ENCODE measurements around the gene FAM3B. TPM values are rescaled to one million over a fixed set of nuclear protein-coding genes. Genes with fewer than 3 reads are reported as not detected.

Gene FAM3B
- total and polyA plus RNA-seq, 2 experiments from 2014 or later: 2.5 to 3.6 TPM

- peaks cover 9% of the 10 kb centered on the region; the same call in 2 of the 3 replicates for H3K4me1 Mint-ChIP-seq
- H3K27ac Mint-ChIP-seq: no peak overlapping the region
- no peaks in the 10 kb centered on the region; the same call in 2 of the 3 replicates for H3K9me3 Mint-ChIP-seq
- no peak for TF ChIP-seq ZNF331 (CRISPR knock-in tag; IDR thresholded peaks at IDR 0.05; ENCODE audit: low read depth)
- TF ChIP-seq ZNF462 (CRISPR knock-in tag; IDR thresholded peaks at IDR 0.05): no peak
- no peak for TF ChIP-seq CREB1 (CRISPR knock-in tag; IDR thresholded peaks at IDR 0.05; ENCODE audit: low read depth)
- no peak for TF ChIP-seq ETS1 (IDR thresholded peaks at IDR 0.05)
- no peak for TF ChIP-seq POLR2AphosphoS5 (IDR thresholded peaks at IDR 0.05; ENCODE audit: low read depth)
- no peak for TF ChIP-seq REST (IDR thresholded peaks at IDR 0.05; ENCODE audit: unreplicated experiment)
- no peak for TF ChIP-seq CTCF (conservative IDR thresholded peaks at IDR 0.05; ENCODE audit: low read depth in 2 of 2)
- no peak for TF ChIP-seq STAT1 (IDR thresholded peaks at IDR 0.05; ENCODE audit: unreplicated experiment)
- TF ChIP-seq JUNB (IDR thresholded peaks at IDR 0.05; ENCODE audit: unreplicated experiment): no peak
- no peak for TF ChIP-seq EZH2 (IDR thresholded peaks at IDR 0.05; ENCODE audit: low read depth, unreplicated experiment)
- no peak for TF ChIP-seq ZNF114 (CRISPR knock-in tag; IDR thresholded peaks at IDR 0.05)
- no peak for TF ChIP-seq NANOG (IDR thresholded peaks at IDR 0.05; ENCODE audit: borderline replicate concordance)
- no peak for TF ChIP-seq EZH2phosphoT487 (IDR thresholded peaks at IDR 0.05; ENCODE audit: unreplicated experiment)
- no peak for DNase-seq (ENCODE audit: low spot score)
- no peak overlapping the region for H3K27ac ChIP-seq (ENCODE audit: low read depth)
- H4K20me1 ChIP-seq (replicated peaks; ENCODE audit: insufficient read depth): no peaks in the 10 kb centered on the region
- H3K27me3 Mint-ChIP-seq (ENCODE audit: insufficient read depth, low read depth, poor library complexity): peaks cover 7% of the 10 kb centered on the region
- H3F3A ChIP-seq (replicated peaks; ENCODE audit: low read depth): no peaks in the 10 kb centered on the region
- H3K4me1 ChIP-seq (ENCODE audit: insufficient read depth): peaks cover 16% of the 10 kb centered on the region; the same call in 1 of the 2 replicates
- ATAC-seq: no peak
- peak overlapping the region; percentile 100 for H2AFZ ChIP-seq
- peak overlapping the region; percentile 88 for H3K4me2 ChIP-seq
- H3K36me3 ChIP-seq (ENCODE audit: insufficient read depth): no peaks in the 10 kb centered on the region
- 0 out of 2 replicates have a peak, but pooled peaks cover 7% of the 10 kb centered on the region for H3K79me2 ChIP-seq (replicated peaks; ENCODE audit: insufficient read depth)
- H3K4me3 ChIP-seq: peak overlapping the region; percentile 67
- H3K27me3 ChIP-seq (ENCODE audit: insufficient read depth): no peaks in the 10 kb centered on the region
- no peaks in the 10 kb centered on the region for H3K36me3 Mint-ChIP-seq (ENCODE audit: low read depth)
- peak overlapping the region; percentile 77; the same call in 2 of the 3 replicates for H3K4me3 Mint-ChIP-seq
- H3K9me2 ChIP-seq (ENCODE audit: insufficient read depth): 0 out of 2 replicates have a peak, but pooled peaks cover 10% of the 10 kb centered on the region
Measured at GRCh38 chr21:41368735-41369104, 52.1 kb downstream of the FAM3B start.

Data from GM23338 (cell line).